Stimulated activated CD4-positive, alpha-beta T cell treated with anti-CD3 and anti-CD28 coated beads, Interleukin-4, amount 100 ng/mL, for 4 hours (primary cell): ENCODE data around the gene MT1B.
A peak's percentile ranks its signal among the peaks of the same experiment; 100 is the strongest.
"Not testable (repeated sequence)": the region's sequence is repeated elsewhere in the genome, so short reads cannot be mapped to it uniquely, and the experiment has no call there.

Source experiments
- DNase-seq, 2 experiments: peaks; one replicate each; pipeline ENCODE4 v3.0.0-alpha.2; 2020

The MT1B gene

DNA sequence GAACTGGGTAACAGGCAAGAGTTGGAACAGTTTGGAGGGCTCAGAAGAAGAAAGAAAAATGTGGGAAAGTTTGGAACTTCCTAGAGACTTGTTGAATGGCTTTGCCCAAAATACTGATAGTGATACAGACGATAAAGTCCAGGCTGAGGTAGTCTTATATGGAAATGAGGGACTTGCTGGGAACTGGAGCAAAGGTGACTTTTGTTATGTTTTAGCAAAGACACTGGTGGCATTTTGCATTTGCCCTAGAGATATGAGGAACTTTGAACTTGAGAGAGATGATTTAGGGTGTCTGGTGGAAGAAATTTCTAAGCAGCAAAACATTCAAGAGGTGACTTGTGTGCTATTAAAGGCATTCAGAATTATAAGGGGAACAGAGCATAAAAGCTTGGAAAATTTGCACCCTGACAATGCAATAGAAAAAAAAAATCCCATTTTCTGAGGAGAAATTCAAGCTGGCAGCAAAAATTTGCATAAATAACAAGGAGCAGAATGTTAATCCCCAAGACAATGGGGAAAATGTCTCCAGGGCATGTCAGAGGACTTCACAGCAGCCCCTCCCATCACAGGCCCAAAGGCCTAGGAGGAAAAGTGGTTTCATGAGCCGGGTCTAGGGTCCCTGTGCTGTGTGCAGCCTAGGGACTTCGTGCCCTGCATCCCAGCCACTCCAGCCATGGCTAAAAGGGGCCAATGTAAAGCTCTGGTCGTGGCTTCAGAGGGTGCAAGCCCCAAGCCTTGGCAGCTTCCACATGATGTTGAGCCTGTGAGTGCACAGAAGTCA is 29.8 kb upstream of the MT1B start:
- not testable (repeated sequence) for DNase-seq

- DNase-seq = not testable (repeated sequence)
Observed at GRCh38 chr16:56623184-56623583, 28.5 kb upstream of the MT1B start.

DNA sequence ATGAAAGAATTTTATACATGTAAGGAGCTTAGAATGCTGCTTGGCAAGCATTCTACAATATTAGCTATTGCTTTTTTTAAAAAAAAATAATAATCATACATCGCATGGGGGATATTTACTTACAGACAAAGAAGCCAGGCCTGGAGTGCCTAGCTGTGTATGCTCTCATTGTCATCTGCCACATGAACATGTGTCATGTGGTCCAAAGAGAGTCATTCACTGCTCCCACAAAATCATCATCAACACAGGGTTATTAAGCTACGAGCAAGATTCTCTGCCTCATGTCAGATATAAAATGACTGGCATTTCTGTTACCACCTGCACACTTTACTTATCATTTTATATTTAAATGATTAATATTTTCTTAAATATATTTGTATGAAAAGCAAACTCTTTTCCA is 28.0 kb upstream of the MT1B start:
- no peak for DNase-seq

DNA sequence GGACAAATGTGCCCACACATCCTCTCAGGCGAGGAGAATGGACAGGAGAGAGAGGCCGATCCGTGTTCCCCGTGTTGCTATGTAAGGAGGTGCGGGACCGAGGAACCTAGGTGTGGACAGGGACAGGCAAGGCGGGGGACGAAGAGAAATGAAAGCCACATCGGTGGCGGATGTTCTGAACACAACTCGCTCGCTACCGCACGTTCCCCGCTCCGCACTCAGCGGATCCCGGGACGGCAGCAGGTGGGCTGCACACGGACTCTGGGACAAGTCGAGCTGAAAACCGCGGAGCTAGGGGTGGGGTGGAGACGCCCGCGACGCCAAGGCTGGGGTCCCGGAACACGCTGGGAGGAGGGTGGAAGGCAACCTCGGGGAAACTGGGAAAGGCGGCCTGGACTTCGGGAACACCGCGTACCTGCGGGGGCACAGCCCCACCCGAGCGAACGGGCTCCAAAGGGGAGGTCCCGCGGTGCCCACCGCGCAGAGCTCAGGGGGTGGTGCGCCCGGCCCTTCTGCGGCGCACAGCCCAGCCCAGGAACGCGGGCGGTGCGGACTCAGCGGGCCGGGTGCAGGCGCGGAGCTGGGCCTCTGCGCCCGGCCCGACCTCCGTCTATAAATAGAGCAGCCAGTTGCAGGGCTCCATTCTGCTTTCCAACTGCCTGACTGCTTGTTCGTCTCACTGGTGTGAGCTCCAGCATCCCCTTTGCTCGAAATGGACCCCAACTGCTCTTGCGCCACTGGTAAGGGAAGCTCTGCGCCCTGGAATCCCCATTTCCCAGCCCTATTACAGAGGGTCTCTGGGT is 26.3 kb upstream of the MT1B start, which contains the start of gene MT1E:
TSS of gene MT1E (plus strand) at position 642 of the 803 bp plus-strand sequence. CDS start at position 713, 71 bp downstream.
- DNase-seq = peak in 1 of 2 experiments; percentile 70

DNA sequence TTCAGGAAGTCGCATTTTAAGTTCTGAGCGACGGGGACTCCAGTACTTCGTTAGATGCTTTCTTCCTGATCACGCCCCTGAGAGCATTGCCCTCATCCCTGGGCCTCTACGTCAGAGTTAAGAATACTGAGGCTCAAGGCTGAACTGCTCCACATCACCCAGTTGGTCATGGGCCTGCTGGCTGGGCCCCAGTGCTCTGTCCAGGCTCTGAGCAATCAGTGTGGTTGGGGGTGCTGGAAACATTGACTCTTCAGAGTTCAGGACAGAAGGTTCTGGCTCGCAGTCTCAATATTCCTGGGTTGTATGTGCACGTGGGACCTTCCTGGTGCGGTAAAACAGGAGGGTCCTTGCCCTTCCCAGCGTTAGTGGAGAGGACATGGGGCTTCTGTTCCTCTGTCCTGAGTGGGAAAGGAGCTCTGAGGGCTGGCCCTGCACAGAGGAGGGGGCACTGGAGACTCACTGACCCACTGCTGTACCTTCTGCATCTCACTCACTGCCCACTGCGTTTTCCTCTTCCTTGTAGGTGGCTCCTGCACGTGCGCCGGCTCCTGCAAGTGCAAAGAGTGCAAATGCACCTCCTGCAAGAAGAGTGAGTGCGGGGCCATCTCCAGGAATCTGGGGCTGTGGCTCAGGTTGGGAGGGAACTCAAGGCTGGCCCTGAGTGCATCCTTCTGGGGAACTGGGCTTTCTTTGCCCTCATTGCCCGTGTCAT is 25.6 kb upstream of the MT1B start:
- no peak for DNase-seq

DNA sequence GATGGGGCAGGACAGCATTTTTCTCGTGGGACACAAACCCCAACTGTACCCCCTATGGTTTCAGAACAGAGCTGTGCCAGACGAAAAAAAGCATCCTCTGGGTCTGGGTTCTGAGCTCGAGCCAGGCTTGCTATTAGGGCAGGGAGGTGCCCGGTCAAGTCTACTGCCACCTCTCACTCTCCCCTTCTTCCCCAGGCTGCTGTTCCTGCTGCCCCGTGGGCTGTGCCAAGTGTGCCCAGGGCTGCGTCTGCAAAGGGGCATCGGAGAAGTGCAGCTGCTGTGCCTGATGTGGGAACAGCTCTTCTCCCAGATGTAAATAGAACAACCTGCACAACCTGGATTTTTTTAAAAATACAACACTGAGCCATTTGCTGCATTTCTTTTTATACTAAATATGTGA is 25.0 kb upstream of the MT1B start:
- no peak for DNase-seq

DNA sequence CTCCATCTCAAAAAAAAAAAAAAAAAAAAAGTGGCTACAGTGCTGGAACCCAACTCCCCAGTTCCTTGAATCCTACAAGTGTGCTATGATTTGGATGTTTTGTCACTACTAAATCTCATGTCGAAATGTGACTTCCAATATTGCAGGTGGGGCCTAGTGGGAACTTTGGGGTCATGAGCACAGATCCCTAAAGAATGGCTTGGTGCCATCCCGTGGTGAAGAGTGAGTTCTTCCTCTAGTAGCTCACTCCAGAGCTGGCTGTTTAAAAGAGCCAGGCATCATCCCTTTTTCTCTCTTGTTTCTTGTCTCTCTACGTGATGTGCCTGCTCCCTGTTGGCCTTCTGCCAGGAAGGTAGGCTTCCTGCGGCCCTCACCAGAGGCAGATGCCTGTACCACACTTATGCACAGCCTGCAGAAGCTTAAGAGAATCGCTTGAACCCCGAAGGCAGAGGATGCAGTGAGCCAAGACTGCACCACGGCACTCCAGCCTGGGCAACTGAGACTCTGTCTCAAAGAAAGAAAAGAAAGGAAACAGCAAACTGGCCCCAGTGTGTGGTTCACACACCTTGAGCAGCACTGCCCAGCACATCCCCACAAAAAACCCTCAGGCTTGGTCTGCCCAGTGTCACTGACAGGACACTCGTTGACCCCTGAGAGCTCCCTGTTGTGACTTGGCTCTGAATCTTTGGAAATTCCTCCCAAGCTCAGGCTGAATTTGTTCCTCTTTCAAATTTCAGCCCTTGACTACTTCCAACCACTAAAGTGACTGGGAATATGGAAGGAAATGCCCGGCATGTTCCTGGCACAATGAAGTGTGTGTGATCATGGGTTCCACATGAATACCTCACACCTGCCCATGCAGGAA is 23.0 kb upstream of the MT1B start:
- no peak for DNase-seq

DNA sequence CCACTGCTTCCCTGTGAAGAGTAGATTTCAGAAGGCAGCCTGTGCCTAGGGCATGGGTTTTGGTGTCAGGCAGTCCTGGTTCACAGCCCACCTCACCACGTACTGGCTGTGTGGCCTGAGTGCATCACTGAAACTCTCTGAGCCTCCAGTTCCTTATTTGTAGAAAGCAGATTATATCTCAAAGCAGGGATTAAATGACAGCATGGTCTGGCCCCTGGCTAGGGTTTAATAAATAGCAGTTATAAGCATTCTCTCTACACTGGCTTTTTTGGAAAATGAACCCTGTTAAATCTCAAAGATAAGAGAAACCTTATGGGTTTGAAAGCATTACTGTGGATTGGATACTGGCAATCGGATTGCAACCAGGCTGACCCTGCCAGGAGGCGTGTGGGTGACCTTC is 22.2 kb upstream of the MT1B start:
- no peak for DNase-seq

DNA sequence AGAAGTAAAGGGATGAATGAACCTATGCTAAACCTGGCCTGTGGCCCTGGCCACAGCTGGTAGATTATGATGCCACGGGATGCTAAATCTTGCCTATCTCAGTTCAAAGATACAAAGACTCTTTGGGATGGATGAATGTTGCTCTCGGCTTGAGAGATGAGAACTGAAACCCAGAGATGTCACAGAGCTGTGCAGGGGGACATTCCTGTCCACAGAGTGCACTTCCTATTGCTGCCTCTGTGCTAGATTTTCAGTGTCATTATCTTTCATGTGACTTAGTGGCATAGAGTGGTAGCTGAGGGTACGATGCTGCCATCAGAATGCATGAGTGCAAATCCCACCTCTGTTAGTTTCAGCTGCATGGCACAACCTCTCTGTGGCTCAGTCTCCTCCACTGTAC is 21.6 kb upstream of the MT1B start:
- DNase-seq = no peak

DNA sequence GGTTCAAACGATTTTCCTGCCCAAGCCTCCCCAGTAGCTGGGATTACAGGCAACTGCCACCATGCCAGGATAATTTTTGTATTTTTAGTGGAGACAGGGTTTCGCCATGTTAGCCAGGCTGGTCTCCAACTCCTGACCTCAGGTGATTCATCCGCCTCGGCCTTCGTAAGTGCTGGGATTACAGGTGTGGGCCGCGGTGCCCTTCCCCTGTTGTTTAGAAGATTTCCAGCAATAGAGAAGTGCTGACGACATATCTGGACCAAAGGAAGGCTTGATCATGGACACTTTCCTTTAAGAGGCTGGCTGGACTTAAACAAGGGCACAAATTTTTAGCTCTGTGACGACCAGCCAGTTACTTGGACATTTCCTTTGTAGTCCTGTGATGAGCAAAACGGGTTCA is 20.5 kb upstream of the MT1B start:
- no peak for DNase-seq

GRCh38 chr16:56631832-56632155 is 19.9 kb upstream of the MT1B start:
- DNase-seq = no peak

DNA sequence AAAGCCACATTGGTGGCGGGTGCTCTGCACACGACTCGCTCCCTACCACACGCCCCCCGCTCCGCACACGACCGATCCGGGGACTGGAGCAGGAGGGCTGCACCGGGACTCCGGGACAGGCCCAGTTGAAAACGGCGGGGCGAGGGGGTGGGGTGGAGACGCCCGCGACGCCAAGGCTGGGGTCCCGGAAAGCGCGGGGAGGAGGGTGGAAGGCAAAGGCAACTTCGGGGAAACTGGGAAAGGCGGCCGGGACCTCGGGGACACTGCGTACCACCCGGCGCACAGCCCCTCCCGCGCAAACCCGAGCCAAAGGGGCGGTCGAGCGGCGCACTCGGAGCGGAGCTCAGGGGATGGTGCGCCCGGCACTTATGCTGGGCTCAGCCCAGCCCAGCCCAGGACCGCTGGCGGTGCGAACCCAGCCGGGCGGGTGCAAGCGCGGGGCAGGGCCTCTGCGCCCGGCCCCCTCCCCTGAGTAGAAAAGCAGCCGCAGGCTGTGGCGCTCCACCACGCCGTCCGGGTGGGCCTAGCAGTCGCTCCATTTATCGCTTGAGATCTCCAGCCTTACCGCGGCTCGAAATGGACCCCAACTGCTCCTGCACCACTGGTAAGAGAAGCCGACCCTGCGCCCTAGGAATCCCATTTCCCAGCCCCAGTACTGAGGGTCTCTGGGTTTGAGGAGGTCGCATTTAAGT is 19.4 kb upstream of the MT1B start, which contains the start of gene MT1M:
TSS of gene MT1M (plus strand) at position 504 of the 692 bp plus-strand sequence. CDS start at position 577, 73 bp downstream.
- DNase-seq = no peak

DNA sequence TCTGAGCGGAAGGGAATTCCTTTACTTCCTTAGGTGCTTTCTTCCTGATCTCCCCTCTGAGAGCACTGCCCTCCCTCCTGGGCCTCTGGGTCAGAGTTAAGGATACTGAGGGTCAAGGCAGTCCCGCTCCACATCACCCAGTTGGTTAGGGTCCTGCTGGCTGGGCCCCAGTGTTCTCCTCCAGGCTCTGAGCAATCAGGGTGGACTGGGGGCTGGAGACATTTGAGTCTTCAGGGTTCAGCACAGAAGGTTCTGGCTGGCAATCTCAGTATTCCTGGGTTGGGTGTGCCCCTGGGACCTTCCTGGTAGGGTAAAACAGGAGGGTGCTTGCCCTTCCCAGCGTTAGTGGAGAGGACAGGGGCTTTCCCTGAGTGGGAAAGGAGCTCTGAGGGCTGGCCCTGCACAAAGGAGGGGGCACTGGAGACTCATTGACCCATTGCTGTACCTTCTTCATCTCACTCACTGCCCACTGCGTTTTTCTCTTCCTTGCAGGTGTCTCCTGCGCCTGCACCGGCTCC is 18.8 kb upstream of the MT1B start:
- DNase-seq = no peak

- no peak for DNase-seq
Observed at GRCh38 chr16:56633535-56633934, 18.2 kb upstream of the MT1B start.

DNA sequence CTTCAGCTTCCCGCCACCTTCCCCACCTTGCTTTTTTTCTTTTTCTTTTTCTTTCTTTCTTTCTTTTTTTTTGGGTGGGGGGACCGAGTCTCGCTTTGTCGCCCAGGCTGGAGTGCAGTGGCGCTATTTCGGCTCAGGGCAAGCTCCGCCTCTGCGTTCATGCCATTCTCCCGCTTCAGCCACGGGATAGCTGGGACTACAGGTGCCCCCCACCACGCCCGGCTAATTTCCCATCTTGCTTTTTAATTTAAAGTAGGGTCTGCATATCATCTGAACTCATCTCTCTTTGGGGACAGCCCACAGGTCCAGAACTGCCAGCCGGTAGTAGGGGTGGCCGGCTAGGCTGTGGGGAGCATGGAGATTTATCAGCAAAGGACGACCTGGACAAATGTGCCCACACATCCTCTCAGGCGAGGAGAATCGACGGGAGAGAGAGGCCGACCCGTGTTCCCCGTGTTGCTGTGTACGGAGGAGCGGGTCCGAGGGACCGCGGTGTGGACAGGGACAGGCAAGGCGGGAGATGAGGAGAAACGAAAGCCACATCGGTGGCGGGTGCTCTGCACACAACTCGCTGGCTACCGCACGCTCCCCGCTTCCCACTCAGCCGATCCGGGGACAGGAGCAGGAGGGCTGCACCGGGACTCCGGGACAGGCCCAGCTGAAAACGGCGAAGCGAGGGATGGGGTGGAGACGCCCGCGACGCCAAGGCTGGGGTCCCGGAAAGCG is 16.8 kb upstream of the MT1B start:
- DNase-seq = no peak

GRCh38 chr16:56635441-56635967 is 16.2 kb upstream of the MT1B start:
- no peak for DNase-seq

GRCh38 chr16:56636616-56637413 is 14.9 kb upstream of the MT1B start:
- DNase-seq = no peak

- DNase-seq = no peak
Observed at GRCh38 chr16:56637814-56638750, 13.6 kb upstream of the MT1B start, which contains the start of gene MT1A. MT1A (plus strand) TSS chr16:56638666; CDS start chr16:56638739, 73 bp downstream.
